Choroid plexus epithelial cell (primary cell): ENCODE measurements around the gene GPRC5D.

Experiments used
- DNase-seq: peaks from one replicate; pipeline ENCODE4 v3.0.0-alpha.2; 2010; ENCODE audit warnings: low read depth
- H3K4me3 ChIP-seq: 2 replicates; pipeline ENCODE4 v1.5.1; 2011; ENCODE audit warnings: low read depth, mild to moderate bottlenecking, control low read depth, low read length, moderate library complexity
- TF ChIP-seq, protein P1 (sequence below): conservative IDR thresholded peaks from 2 replicates; pipeline ENCODE4 v1.5.1; 2011; ENCODE audit warnings: low read depth, mild to moderate bottlenecking, control low read depth, inconsistent platforms, low read length, moderate library complexity

GPRC5D gene

DNA sequence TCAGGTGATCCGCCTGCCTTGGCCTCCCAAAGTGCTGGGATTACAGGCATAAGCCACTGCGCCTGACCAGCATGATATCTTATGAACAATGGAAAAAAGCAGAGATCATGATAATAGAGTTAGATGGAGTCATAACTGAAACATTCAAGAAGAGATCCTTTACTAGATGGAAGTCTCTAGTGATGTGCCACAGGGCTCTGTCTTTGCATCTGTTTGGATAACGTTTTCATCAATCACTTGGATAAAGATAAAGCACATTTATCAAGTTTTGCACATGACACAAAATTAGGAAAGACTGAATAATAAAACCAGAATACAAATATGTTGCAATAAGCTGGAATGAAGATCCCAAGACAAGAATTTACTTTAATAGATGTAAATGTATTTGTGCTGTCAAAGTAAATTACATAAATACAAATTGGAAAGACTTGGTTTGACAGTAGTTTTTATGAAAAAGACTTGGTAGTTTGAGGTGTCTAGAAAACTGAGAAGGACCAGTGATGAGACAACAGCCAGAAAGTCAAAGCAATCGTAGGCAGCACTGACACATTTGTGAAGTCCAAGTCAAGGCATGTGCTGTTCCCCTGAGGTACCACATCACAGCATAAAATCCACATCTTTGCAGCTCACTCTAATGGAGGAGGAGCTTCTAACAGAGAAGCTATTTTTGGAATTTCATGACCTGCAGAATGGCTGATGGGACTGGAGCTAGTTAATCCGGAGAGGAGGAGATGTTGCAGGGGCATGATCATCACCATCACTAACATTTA is 32.1 kb downstream of the GPRC5D start:
- H3K4me3 ChIP-seq = no peak overlapping the region
- TF ChIP-seq, protein P1, sequence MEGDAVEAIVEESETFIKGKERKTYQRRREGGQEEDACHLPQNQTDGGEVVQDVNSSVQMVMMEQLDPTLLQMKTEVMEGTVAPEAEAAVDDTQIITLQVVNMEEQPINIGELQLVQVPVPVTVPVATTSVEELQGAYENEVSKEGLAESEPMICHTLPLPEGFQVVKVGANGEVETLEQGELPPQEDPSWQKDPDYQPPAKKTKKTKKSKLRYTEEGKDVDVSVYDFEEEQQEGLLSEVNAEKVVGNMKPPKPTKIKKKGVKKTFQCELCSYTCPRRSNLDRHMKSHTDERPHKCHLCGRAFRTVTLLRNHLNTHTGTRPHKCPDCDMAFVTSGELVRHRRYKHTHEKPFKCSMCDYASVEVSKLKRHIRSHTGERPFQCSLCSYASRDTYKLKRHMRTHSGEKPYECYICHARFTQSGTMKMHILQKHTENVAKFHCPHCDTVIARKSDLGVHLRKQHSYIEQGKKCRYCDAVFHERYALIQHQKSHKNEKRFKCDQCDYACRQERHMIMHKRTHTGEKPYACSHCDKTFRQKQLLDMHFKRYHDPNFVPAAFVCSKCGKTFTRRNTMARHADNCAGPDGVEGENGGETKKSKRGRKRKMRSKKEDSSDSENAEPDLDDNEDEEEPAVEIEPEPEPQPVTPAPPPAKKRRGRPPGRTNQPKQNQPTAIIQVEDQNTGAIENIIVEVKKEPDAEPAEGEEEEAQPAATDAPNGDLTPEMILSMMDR = no peak
- DNase-seq = no peak

DNA sequence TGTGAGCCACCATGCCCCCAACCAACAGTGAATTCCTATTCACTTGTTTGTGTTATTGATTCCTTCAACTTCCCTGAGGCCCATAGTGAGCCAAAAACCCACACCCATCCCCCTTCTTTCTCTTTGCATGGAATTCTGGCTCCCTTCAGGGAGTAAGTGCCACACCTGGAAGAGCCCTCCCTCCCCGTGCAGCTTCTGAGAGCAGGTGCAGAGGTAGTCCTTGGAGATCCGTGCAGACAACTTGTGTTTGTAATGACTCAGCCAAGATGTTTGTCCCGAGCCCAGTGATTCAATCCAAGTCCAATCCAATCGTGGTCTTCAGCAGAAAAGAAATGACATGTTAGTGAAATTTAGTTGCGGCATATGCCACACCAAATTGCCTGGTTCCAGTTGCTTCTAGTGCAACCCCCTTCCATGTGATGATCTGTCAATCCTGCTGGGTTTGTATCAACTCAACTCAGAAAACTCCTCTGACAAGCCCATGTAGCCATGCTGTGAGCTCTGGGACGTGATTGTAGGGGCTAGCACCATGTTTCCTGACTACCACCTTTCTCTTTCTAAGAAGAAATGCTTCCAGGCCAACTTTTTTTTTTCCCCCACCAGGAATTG is 33.1 kb downstream of the GPRC5D start:
- no peak for DNase-seq
- H3K4me3 ChIP-seq = no peak overlapping the region
- TF ChIP-seq, protein P1 = no peak

DNA sequence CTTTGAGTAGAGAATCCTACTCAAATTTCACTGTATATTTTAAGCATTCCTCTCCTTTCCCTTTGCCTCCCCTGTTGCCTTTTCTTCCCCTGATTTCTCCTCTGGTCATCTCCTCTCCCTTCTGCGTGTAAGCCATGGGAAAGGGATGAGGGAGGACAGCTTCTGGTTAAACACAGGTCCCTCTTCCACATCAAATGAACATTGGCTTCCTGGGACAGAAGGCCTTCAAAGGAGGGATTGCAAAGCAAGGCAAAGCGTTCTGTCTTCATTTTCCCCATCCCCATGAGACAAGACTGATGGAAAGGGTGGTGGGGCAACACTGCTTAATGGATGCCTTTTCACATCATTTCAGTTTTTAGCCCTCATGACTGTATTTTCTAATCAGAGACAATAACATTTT is 34.5 kb downstream of the GPRC5D start:
- DNase-seq = no peak
- TF ChIP-seq, protein P1 = no peak
- H3K4me3 ChIP-seq = no peak overlapping the region

DNA sequence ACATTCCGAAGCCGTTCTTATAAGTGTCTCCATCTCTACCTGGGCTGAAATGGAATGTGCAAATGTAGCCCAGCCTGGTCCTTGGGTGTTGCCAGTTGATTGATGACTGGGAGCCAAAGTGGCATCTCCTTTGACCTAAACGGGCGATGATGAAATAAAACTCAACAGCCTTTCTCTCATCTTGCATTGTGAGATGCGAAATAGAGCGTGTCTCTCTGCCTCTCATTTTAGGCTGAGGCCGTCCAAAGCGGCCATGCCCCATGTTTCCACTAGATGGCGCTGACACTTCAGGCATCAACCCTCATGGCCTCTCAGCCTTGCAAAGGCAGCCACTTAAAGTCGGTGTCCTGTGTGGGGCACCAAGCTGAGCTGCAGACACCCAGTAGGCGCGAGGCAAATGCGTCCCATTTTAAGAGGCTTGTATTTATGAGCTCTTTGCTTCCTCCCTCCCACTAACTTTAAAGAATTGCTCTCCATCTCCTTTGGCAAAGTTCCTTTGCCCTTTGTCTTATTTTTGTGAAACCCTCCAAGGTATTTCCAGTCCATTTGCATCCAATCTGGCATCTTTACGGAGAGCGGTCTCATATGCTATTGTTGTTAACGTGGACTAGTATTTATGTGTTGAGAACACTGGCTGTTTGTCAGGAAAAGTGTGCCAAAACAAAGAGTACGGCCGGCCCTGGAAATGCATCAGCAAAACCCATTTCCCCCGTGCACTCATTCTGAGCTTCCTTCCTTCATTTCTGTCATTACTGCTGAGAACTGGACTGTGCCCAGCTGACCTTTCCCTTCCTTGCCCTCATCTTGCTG is 35.6 kb downstream of the GPRC5D start:
- peak; percentile 86 for DNase-seq
- no peak overlapping the region for H3K4me3 ChIP-seq

DNA sequence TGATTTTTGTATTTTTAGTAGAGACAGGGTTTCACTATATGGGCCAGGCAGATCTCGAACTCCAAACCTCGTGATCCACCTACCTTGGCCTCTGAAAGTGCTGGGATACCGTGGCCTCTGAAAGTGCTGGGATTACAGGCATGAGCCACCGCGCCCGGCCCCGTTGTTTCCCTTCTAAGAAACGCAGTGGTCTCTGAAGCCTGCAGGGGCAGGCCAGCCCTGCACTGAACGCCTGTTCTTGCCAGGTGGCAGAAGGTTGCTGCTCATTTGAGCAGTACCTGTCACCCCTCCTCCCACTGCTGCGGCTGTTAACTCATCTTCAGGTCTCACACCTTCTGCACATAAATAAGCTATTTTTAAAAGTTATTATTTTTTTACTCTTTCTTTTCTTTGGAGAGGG is 36.3 kb downstream of the GPRC5D start:
- H3K4me3 ChIP-seq = no peak overlapping the region
- DNase-seq = no peak
- TF ChIP-seq, protein P1 = no peak

More for the DNA sequence above, 35.6 kb downstream of the GPRC5D start:
- TF ChIP-seq, protein P1 = peak; percentile 97

DNA sequence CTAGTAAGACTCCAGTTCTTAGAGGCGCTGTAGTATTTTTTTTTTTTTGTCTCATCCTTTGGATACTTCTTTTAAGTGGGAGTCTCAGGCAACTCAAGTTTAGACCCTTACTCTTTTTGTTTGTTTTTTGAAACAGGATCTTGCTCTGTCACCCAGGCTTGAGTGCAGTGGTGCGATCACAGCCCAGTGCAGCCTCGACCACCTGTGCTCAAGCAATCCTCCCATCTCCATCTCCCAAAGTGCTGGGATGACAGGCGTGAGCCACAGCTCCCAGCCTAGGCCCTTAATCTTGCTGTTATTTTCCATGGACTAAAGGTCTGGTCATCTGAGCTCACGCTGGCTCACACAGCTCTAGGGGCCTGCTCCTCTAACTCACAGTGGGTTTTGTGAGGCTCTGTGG is 39.3 kb downstream of the GPRC5D start:
- no peak overlapping the region for H3K4me3 ChIP-seq
- TF ChIP-seq, protein P1 = no peak
- DNase-seq = no peak
